Right lobe of liver (tissue), 4 donors: Measurements from ENCODE around the gene DZIP1L.

ENCODE experiments used
- CTCF ChIP-seq, 4 donors: fragments of 200-600 bp in 3 of 4; fragments of 450-650 bp in 1 of 4; IDR thresholded peaks; one replicate each; pipeline versions ENCODE4 v1.5.1 to v1.8.0; 2016 to 2022; ENCODE audit warnings: antibody characterized with exemption in 4 of 4, mild to moderate bottlenecking in 2 of 4
- POLR2A ChIP-seq: fragments of 450-650 bp; IDR thresholded peaks from one replicate; pipeline ENCODE4 v1.6.1; 2017; ENCODE audit warnings: antibody characterized with exemption, mild to moderate bottlenecking
- donor health status: DM: no; HTN: no; CAD: no.
- donor health status: DM: no; HTN: no; CAD: no.
- donor health status: DM: no; HTN: yes; CAD: no.

GRCh38 chr3:138051947-138052802 is 63.2 kb downstream of the DZIP1L start:
- TF ChIP-seq POLR2A (no peak), CTCF (IDR thresholded peaks at IDR 0.05) (peak; percentile 30 to 69 (median 67))
